GM18502 (cell line): ENCODE results near the gene SLC39A6.
"Not testable (repeated sequence)": the region's sequence is repeated elsewhere in the genome, so short reads cannot be mapped to it uniquely, and the experiment has no call there.

Source experiments
- ATAC-seq: cut with Tn5 transposase; IDR thresholded peaks from one replicate; pipeline ENCODE4 v1.9.1; 2021; ENCODE audit warnings: mild to moderate bottlenecking; ENCODE audit not compliant: unreplicated experiment, poor library complexity

Gene SLC39A6

GRCh38 chr18:36066001-36066400, 63.1 kb downstream of the SLC39A6 start:
- ATAC-seq: no peak

- ATAC-seq: not testable (repeated sequence)
Observed at GRCh38 chr18:36064809-36065079, 64.4 kb downstream of the SLC39A6 start.

GRCh38 chr18:36064027-36064808, 64.9 kb downstream of the SLC39A6 start:
- ATAC-seq: no peak

GRCh38 chr18:36058674-36059073, 70.5 kb downstream of the SLC39A6 start:
- no peak for ATAC-seq
